HepG2 (cell line): ENCODE data around the gene LMOD1. TPM values are rescaled to one million over a fixed set of nuclear protein-coding genes. Genes with fewer than 3 reads are reported as not detected.

ENCODE experiments used
- ATAC-seq: fragments of 200-7000 bp; cut with Tn5 transposase; 3 replicates; pipeline ENCODE4 v1.9.1; 2020; ENCODE audit warnings: mild to moderate bottlenecking, moderate library complexity
- BruUV-seq: library from RNA; stranded (reverse); fragments of 400-500 nt; replicated peaks from 2 replicates; lab custom pipeline; 2021; lab: Mats Ljungman, UMichigan
- CTCF ChIA-PET: fragments of 300-600 bp; formaldehyde crosslinking; extraction: SDS; loops from one replicate; lab custom pipeline; 2021; ENCODE audit warnings: low total read pairs, inconsistent platforms, low intra/inter-chr PET ratio; lab: Yijun Ruan, JAX
- POLR2A ChIA-PET: fragments of 350-600 bp; sonication (Branson Sonifier 250); formaldehyde crosslinking; loops from one replicate; lab custom pipeline; 2020; ENCODE audit warnings: antibody characterized with exemption, inconsistent platforms; lab: Yijun Ruan, JAX
- DNase-seq: peaks from one replicate; pipeline ENCODE4 v3.0.0-alpha.2; 2015; ENCODE audit warnings: low spot score
- FAIRE-seq: peaks from 3 replicates; lab custom pipeline; 2011; peaks lifted over from hg19 to GRCh38; lab: Jason Lieb, UNC
- H2AFZ ChIP-seq: one replicate; pipeline ENCODE4 v1.6.1; 2011; ENCODE audit warnings: low read length, inconsistent platforms
- H3K27ac ChIP-seq: fragments of 300-600 bp; 3 replicates; pipeline ENCODE4 v1.8.0; 2011; ENCODE audit warnings: mixed run types, mild to moderate bottlenecking, mixed read lengths, low read length, inconsistent platforms; ENCODE audit not compliant: insufficient read depth; ENCODE audit errors: extremely low read length
- H3K27me3 ChIP-seq, 2 experiments: fragments of 200-600 bp in 1 of 2; 2 replicates in 1 of 2; 3 replicates in 1 of 2; pipeline versions ENCODE4 v1.6.0 to v1.8.0; 2011; ENCODE audit warnings: low read length in 2 of 2, mild to moderate bottlenecking in 2 of 2, moderate library complexity in 2 of 2, inconsistent platforms in 1 of 2; ENCODE audit not compliant: insufficient read depth in 2 of 2, control insufficient read depth in 1 of 2
- H3K36me3 ChIP-seq, 2 experiments: fragments of 200-600 bp in 1 of 2; replicated peaks in 1 of 2; 2 replicates in 1 of 2; 3 replicates in 1 of 2; pipeline versions ENCODE4 v1.5.1 to v1.8.0; 2011; ENCODE audit warnings: low read length in 2 of 2, inconsistent platforms in 1 of 2; ENCODE audit not compliant: insufficient read depth in 2 of 2, control insufficient read depth in 1 of 2
- H3K4me1 ChIP-seq: 2 replicates; pipeline ENCODE4 v1.5.1; 2012; ENCODE audit warnings: low read length, inconsistent platforms; ENCODE audit not compliant: insufficient read depth
- H3K4me2 ChIP-seq: 2 replicates; pipeline ENCODE4 v1.6.0; 2011; ENCODE audit warnings: low read depth, low read length, inconsistent platforms
- H3K4me3 ChIP-seq, 3 experiments: fragments of 200-600 bp in 1 of 3; sonication (generic), shearing (Covaris generic) in 1 of 3; replicated peaks in 1 of 3; 2 replicates each; pipeline ENCODE4 v1.5.1; 2011 to 2016; ENCODE audit warnings: low read length in 3 of 3, inconsistent platforms in 2 of 3, low read depth in 2 of 3, mild to moderate bottlenecking in 2 of 3, control low read depth in 1 of 3, mixed read lengths in 1 of 3; ENCODE audit not compliant: insufficient read depth in 1 of 3
- H3K79me2 ChIP-seq: one replicate; pipeline ENCODE4 v1.6.1; 2011; ENCODE audit warnings: low read length, inconsistent platforms; ENCODE audit not compliant: insufficient read depth
- H3K9ac ChIP-seq: 2 replicates; pipeline ENCODE4 v1.6.0; 2011; ENCODE audit warnings: mild to moderate bottlenecking, low read depth, low read length, inconsistent platforms; ENCODE audit not compliant: insufficient read depth
- H3K9me3 ChIP-seq: 2 replicates; pipeline ENCODE4 v1.5.1; 2012; ENCODE audit warnings: mild to moderate bottlenecking, low read length
- H4K20me1 ChIP-seq: 2 replicates; pipeline ENCODE4 v1.6.0; 2011; ENCODE audit warnings: inconsistent platforms, mild to moderate bottlenecking, low read length, moderate library complexity; ENCODE audit not compliant: insufficient read depth
- HNF1A ChIP-seq, 2 experiments: sonication (generic) in 1 of 2; formaldehyde crosslinking in 1 of 2; IDR thresholded peaks; 2 replicates each; pipeline versions ENCODE4 v1.4.0 to v1.6.1; 2016 to 2020; ENCODE audit warnings: borderline replicate concordance in 1 of 2, low read depth in 1 of 2, mild to moderate bottlenecking in 1 of 2, missing genetic modification reagents in 1 of 2
- MED1 ChIP-seq: sonication (generic); formaldehyde crosslinking; IDR thresholded peaks from 2 replicates; pipeline ENCODE4 v1.4.0; 2020; ENCODE audit warnings: missing genetic modification reagents
- TBL1XR1 ChIP-seq: fragments of 150-350 bp; IDR thresholded peaks from 2 replicates; pipeline ENCODE4 v1.6.1; 2014; ENCODE audit warnings: borderline replicate concordance, low read length; ENCODE audit not compliant: partially characterized antibody
- ZNF12 ChIP-seq: sonication (generic); formaldehyde crosslinking; IDR thresholded peaks from 2 replicates; pipeline ENCODE4 v1.5.0; 2020; ENCODE audit warnings: missing genetic modification reagents
- ZNF512B ChIP-seq: sonication (generic); formaldehyde crosslinking; IDR thresholded peaks from 2 replicates; pipeline ENCODE4 v1.5.1; 2020; ENCODE audit warnings: missing genetic modification reagents, mild to moderate bottlenecking, borderline replicate concordance
- ZNF678 ChIP-seq: sonication (generic); formaldehyde crosslinking; IDR thresholded peaks from 2 replicates; pipeline ENCODE4 v1.4.0; 2020; ENCODE audit warnings: mild to moderate bottlenecking, missing genetic modification reagents
- WGBS: methylation state at CpG from one replicate; pipeline ENCODE4 v1.1.6; 2017; ENCODE audit warnings: low lambda C conversion rate; 5-methylcytosine and 5-hydroxymethylcytosine counted together
- in situ Hi-C: cut with HindIII; loops from 2 replicates; pipeline ENCODE4 v1.10.0; 2017; ENCODE audit warnings: low pct_unique_long_range_greater_than_20kb; ENCODE audit not compliant: extremely low pct_ligation_motif_present
- intact Hi-C: fragments of 100-400 bp; cut with micrococcal nuclease; formaldehyde crosslinking; loops from one replicate; pipeline ENCODE4 v1.10.0; 2022; ENCODE audit not compliant: unreplicated experiment
- polyA plus RNA-seq, 8 experiments: library from polyadenylated mRNA; depleted of rRNA in 3 of 8; stranded (reverse) in 7 of 8; unstranded in 1 of 8; fragments of >200 nt; fragmentation: Illumina TruSeq in 4 of 8; extraction: Trizol in 4 of 8; gene quantifications; 2 replicates each; pipeline versions ENCODE4 v1.2.1 to v1.2.3, GENCODE V29; 2011 to 2016; ENCODE audit warnings: low read depth in 4 of 8, missing spikeins in 1 of 8, mixed read lengths in 1 of 8; ENCODE audit not compliant: insufficient read depth in 1 of 8
- total RNA-seq, 5 experiments: library from RNA; depleted of rRNA; stranded (reverse); fragments of >200 nt; fragmentation: Illumina TruSeq; extraction: Trizol; gene quantifications; 2 replicates each; pipeline ENCODE4 v1.2.3, GENCODE V29; 2016; ENCODE audit warnings: low read depth in 1 of 5

The LMOD1 gene
- total and polyA plus RNA-seq, 2 of the 13 experiments (the other 11 are each of a cell fraction or from before 2014, with no cell fraction given): not detected

DNA sequence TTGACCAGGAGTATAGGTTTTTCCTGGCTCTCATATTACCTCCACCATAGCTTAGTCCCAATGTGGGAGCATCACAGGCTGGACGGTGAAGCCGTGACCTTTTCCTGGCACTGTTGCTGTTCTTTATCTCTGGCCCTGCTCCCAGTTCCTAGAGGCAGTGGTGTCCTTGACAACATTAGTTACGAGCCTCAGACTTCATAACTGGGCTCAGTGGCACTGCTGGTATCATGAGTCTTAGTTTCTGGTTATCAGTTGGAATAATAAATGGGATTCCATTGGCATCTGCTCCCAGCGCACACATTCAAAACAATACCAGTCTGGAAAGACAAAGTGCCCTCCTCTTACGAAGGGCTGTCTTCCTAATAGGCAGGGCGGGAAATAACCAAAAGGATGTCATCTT lies 44.1 kb upstream of the LMOD1 start:
- ATAC-seq (no peak), DNase-seq (no peak), FAIRE-seq (no peak)
- BruUV-seq: no TSS peak
- Histone ChIP-seq H3K4me1 (no peaks in the 10 kb centered on the region), H3K36me3 (peaks cover 14 to 52% of the 10 kb centered on the region in 2 experiments), H3K27me3 (no peaks in the 10 kb centered on the region), H3K4me3 (no peak overlapping the region), H3K79me2 (peaks cover 9% of the 10 kb centered on the region), H4K20me1 (no peaks in the 10 kb centered on the region), H2AFZ (no peak overlapping the region), H3K9me3 (no peaks in the 10 kb centered on the region), H3K27ac (no peak overlapping the region), H3K9ac (no peak overlapping the region), H3K4me2 (no peak overlapping the region)
- POLR2A ChIA-PET: no interaction called here
- intact Hi-C loops: no loop called here
- CTCF ChIA-PET: no interaction called here
- in situ Hi-C loops: no loop called here
- no peak for TF ChIP-seq ZNF512B (CRISPR knock-in tag)
- no peak for TF ChIP-seq ZNF12 (CRISPR knock-in tag)
- TF ChIP-seq ZNF678 (CRISPR knock-in tag): no peak
- TF ChIP-seq TBL1XR1: no peak
- TF ChIP-seq HNF1A (IDR thresholded peaks at IDR 0.05; ENCODE audit: low read depth): no peak
- no peak for TF ChIP-seq HNF1A (CRISPR knock-in tag; IDR thresholded peaks at IDR 0.05; ENCODE audit: borderline replicate concordance)
- no peak for TF ChIP-seq MED1
- 98% methylated on average over 6 of the region's 6 CpGs for WGBS
